ENCODE data around the gene CCDC57. TPM values are rescaled to one million over a fixed set of nuclear protein-coding genes. Genes with fewer than 3 reads are reported as not detected.

Gene CCDC57
- total and polyA plus RNA-seq, 9 of the 15 experiments (the other 6 are each of a cell fraction or from before 2014, with no cell fraction given), result 0.83 to 36.2 (median 13.6) TPM

- TF ChIP-seq FOSL1 (tag; conservative IDR thresholded peaks at IDR 0.05) (peak; percentile 42; the same call in 1 of the 2 replicates), ZFP30 (CRISPR knock-in tag; IDR thresholded peaks at IDR 0.05; ENCODE audit: borderline replicate concordance) (no peak), E2F3 (CRISPR knock-in tag; IDR thresholded peaks at IDR 0.05) (peak; percentile 72; the same call in 1 of the 2 replicates), CHD2 (IDR thresholded peaks at IDR 0.05; ENCODE audit: low read depth, low read length) (0 out of 2 replicates have a peak, but pooled peaks have one; percentile 27), POLR2AphosphoS5 (IDR thresholded peaks at IDR 0.05; ENCODE audit: control insufficient read depth, insufficient read depth, low read depth, low read length) (peak; percentile 41; the same call in 1 of the 2 replicates), MTA3 (IDR thresholded peaks at IDR 0.05; ENCODE audit: borderline replicate concordance) (peak; percentile 89; the same call in 1 of the 2 replicates), POLR2G (IDR thresholded peaks at IDR 0.05; ENCODE audit: low read depth, low read length) (peak; percentile 79), NEUROD1 (IDR thresholded peaks at IDR 0.05; ENCODE audit: borderline replicate concordance, low read depth, low read length, partially characterized antibody) (peak; percentile 92), ZNF197 (CRISPR knock-in tag; IDR thresholded peaks at IDR 0.05; ENCODE audit: low read depth) (0 out of 2 replicates have a peak, but pooled peaks have one; percentile 45), ZNF583 (CRISPR knock-in tag; IDR thresholded peaks at IDR 0.05) (0 out of 2 replicates have a peak, but pooled peaks have one; percentile 39), POLR2B (IDR thresholded peaks at IDR 0.05; ENCODE audit: low read depth, partially characterized antibody) (peak; percentile 24), TBP (optimal IDR thresholded peaks at IDR 0.05; ENCODE audit: low read depth, low read length) (peak; percentile 82), BRD4 (IDR thresholded peaks at IDR 0.05) (peak; percentile 29), NR2C2 (CRISPR knock-in tag; IDR thresholded peaks at IDR 0.05) (peak; percentile 93), NR2C2 (tag; IDR thresholded peaks at IDR 0.05) (peak; percentile 97), TEAD2 (tag; IDR thresholded peaks at IDR 0.05) (no peak), ZNF740 (CRISPR knock-in tag; IDR thresholded peaks at IDR 0.05) (peak; percentile 86), ZNF740 (tag; IDR thresholded peaks at IDR 0.05) (peak in 1 of 2 experiments; percentile 24; a peak in 1 of 4 replicates), NRF1 (conservative IDR thresholded peaks at IDR 0.05 in 1 of 2, IDR thresholded peaks at IDR 0.05 in 1 of 2) (no peak)
- TF ChIP-seq, protein P1, sequence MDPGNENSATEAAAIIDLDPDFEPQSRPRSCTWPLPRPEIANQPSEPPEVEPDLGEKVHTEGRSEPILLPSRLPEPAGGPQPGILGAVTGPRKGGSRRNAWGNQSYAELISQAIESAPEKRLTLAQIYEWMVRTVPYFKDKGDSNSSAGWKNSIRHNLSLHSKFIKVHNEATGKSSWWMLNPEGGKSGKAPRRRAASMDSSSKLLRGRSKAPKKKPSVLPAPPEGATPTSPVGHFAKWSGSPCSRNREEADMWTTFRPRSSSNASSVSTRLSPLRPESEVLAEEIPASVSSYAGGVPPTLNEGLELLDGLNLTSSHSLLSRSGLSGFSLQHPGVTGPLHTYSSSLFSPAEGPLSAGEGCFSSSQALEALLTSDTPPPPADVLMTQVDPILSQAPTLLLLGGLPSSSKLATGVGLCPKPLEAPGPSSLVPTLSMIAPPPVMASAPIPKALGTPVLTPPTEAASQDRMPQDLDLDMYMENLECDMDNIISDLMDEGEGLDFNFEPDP (CRISPR knock-in tag; IDR thresholded peaks at IDR 0.05), result 0 out of 2 replicates have a peak, but pooled peaks have one; percentile 32
- TF ChIP-seq, protein P2, sequence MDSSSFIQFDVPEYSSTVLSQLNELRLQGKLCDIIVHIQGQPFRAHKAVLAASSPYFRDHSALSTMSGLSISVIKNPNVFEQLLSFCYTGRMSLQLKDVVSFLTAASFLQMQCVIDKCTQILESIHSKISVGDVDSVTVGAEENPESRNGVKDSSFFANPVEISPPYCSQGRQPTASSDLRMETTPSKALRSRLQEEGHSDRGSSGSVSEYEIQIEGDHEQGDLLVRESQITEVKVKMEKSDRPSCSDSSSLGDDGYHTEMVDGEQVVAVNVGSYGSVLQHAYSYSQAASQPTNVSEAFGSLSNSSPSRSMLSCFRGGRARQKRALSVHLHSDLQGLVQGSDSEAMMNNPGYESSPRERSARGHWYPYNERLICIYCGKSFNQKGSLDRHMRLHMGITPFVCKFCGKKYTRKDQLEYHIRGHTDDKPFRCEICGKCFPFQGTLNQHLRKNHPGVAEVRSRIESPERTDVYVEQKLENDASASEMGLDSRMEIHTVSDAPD (CRISPR knock-in tag; IDR thresholded peaks at IDR 0.05), result no peak
- TF ChIP-seq, protein P3, sequence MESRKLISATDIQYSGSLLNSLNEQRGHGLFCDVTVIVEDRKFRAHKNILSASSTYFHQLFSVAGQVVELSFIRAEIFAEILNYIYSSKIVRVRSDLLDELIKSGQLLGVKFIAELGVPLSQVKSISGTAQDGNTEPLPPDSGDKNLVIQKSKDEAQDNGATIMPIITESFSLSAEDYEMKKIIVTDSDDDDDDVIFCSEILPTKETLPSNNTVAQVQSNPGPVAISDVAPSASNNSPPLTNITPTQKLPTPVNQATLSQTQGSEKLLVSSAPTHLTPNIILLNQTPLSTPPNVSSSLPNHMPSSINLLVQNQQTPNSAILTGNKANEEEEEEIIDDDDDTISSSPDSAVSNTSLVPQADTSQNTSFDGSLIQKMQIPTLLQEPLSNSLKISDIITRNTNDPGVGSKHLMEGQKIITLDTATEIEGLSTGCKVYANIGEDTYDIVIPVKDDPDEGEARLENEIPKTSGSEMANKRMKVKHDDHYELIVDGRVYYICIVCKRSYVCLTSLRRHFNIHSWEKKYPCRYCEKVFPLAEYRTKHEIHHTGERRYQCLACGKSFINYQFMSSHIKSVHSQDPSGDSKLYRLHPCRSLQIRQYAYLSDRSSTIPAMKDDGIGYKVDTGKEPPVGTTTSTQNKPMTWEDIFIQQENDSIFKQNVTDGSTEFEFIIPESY (CRISPR knock-in tag; IDR thresholded peaks at IDR 0.05), result peak; percentile 78
Measured at GRCh38 chr17:82212331-82213250, at the start of gene CCDC57 (continued).
